Left lobe of liver (tissue), 2 donors: ENCODE results near the gene FADD. TPM values are rescaled to one million over a fixed set of nuclear protein-coding genes. Genes with fewer than 3 reads are reported as not detected.

Source experiments
- ATAC-seq: fragments of 200-7000 bp; cut with Tn5 transposase; one replicate; pipeline ENCODE4 v1.9.1; 2020; ENCODE audit warnings: mild to moderate bottlenecking, moderate library complexity
- DNase-seq: peaks from one replicate; pipeline ENCODE4 v3.0.0-alpha.2; 2020; ENCODE audit warnings: low spot score
- total RNA-seq: library from RNA; stranded (reverse); gene quantifications from one replicate; pipeline ENCODE4 v1.2.1, GENCODE V29; 2021
- donor health status: DM: no; HTN: no; CAD: no; lungs with moderate emphysema.
- donor health status: DM: no; HTN: yes; CAD: no.

Gene FADD
- total RNA-seq, 1 donor from 2014 or later, result 9.0 TPM

- no peak for ATAC-seq
- no peak for DNase-seq
Observed at GRCh38 chr11:70230840-70231710, 28.0 kb downstream of the FADD start.

GRCh38 chr11:70233034-70233433 lies 29.9 kb downstream of the FADD start:
- DNase-seq (no peak), ATAC-seq (no peak)

GRCh38 chr11:70233511-70233934 lies 30.4 kb downstream of the FADD start:
- DNase-seq (no peak), ATAC-seq (no peak)

GRCh38 chr11:70233962-70234361 lies 30.9 kb downstream of the FADD start:
- no peak for DNase-seq
- no peak for ATAC-seq

- ATAC-seq, result no peak
- DNase-seq, result no peak
Observed at GRCh38 chr11:70240337-70240736, 37.2 kb downstream of the FADD start.

DNA sequence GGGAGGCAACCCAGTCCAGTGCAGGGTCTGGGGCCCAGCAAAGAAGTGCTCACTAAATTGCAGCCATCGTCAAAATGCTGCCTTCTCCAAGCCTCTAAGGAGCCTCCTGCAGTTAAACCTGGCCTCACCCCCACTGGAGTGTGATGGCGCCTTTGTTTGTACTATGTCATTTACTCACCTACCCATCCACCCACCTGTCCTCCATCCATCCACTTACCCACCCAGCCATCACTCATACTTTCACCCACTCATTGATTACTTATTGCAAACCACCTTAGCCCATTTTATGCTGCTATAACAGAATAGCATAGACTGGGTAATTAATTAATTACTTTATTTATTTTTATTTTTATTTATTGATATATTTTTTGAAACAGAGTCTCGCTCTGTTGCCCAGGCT lies 38.6 kb downstream of the FADD start:
- DNase-seq, result no peak
- no peak for ATAC-seq

DNA sequence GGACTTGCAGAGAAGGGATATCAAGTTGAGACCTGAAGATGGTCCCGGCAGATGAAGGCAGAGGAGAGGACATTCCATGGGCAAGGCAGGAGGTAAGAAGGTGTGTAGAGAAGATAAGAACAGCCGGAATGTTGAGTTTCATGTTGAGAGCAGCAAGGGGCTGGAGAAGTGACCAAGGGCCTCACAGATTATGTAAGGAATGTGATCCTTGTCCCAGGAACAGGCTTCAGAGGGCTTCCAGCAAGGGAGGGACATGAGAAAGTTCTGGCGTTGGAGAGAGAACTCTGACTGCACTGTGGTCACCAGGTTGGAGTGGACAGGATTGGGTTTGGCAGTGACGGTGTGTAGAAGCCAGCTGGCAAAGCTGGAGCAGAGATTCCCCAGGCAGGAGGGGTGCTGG lies 39.8 kb downstream of the FADD start:
- ATAC-seq, result no peak
- DNase-seq, result no peak

- ATAC-seq (no peak), DNase-seq (no peak)
Observed at GRCh38 chr11:70243912-70244652, 41.0 kb downstream of the FADD start.

DNA sequence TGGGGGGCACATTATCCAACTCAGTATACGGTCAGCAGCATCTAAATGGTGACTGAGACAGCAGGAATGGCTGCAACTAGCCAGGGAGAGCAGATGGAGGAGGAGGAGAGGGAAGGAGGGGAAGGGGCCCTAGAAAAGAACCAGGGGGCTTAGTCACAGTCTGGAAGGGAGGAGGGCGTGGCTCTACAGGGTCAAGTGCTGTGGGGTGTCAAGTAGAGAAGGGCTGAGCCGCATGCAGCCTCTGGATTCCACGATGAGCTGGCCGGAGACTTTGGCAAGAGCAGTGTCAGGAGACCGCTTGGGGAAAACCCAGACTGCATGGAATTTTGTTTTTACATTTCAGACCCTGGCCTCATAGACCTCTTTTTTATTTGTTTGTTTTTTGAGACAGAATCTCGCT lies 41.6 kb downstream of the FADD start:
- ATAC-seq (no peak), DNase-seq (no peak)

- DNase-seq (no peak), ATAC-seq (no peak)
Observed at GRCh38 chr11:70246196-70246595, 43.1 kb downstream of the FADD start.

- DNase-seq, result no peak
- no peak for ATAC-seq
Observed at GRCh38 chr11:70247042-70247709, 44.1 kb downstream of the FADD start.

GRCh38 chr11:70247710-70248072 lies 44.6 kb downstream of the FADD start:
- DNase-seq (no peak), ATAC-seq (peak; percentile 74)

DNA sequence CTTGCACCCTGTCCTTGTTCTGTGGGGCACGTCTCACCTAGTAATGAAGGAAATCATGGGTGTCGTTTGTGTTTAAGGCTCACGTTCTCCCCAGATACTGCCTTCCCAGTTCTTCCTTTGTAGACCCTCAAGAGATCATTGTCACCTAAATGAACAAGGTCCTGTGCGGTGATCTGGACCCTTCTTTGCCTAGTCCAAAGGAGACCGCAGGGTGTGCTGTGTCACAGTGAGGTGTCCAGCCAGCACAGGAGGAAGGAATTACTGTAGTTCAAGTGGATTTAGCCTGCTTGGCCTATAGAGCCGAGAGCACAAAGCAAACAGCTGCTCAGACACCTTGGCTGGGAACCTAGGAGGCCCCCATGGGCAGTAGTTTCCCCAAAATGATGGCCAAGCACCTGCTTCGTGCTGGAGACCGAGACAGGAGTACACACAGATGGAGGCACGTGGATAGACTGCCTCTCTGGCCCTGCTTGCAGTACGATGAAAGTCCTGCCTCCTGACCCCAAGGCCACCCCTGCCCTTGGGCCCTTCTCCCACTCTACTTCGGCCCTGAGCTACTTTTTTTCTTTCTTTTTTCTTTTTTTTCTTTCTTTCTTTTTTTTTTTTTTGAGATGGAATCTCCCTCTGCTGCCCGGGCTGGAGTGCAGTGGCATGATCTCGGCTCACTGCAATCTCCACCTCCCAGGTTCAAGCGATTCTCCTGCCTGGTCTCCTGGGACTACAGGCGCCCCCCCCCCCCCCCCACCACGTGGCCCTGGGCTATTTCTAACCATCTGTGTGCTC lies 48.0 kb downstream of the FADD start:
- no peak for DNase-seq
- no peak for ATAC-seq

- ATAC-seq, result no peak
- no peak for DNase-seq
Observed at GRCh38 chr11:70251659-70252321, 48.7 kb downstream of the FADD start.

DNA sequence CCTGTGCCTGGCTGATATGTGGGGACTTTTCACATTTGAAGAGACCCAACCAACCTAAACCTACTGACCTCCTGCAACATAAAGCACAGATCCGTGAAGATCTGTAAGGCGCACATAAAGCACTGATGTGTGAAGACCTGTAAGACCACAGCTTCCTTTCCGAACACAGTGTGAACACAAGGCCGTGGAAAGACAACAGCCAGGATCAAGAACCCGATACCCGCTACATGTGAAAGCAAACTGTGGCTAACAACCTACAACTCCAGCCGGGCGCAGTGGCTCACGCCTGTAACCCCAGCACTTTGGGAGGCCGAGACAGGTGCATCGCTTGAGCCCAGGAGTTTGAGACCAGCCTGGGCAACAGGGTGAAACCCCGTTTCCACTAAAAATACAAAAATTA lies 49.7 kb downstream of the FADD start:
- ATAC-seq (no peak), DNase-seq (no peak)

DNA sequence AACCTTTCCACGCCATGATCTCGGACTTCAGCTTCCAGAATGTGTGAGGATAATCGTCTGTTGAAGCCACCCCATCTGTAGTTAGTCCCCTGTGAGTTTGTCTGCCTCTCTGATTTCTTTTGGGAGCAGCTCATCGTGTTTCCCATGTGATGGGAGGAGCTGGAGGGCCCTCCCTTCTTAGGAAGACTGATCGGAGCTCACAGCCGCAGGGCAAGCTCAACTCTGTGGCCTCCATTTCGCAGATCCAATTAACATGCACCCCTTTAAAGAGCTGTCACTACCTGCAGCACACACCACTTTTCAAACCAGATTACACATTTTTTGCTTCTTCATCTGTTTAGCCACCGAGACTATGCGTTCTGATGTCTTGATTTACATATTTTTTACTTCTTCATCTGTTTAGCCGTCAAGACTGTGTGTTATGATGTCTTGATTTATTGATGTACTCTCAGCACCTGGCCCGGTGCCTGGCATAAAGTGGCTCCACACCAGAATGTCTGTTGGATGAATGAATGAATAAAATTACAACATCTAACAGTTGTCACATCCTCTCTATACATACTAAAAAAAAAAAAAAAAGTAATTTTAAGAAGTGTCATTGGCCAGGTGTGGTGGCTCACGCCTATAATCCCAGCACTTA lies 52.5 kb downstream of the FADD start:
- no peak for ATAC-seq
- DNase-seq, result no peak
